ENCODE data around the gene FAM222A. TPM values are rescaled to one million over a fixed set of nuclear protein-coding genes. Genes with fewer than 3 reads are reported as not detected.

FAM222A gene
- total RNA-seq, 3 donors from 2014 or later (not counting 1 experiment from before 2014, with no cell fraction given) = 3.1 to 6.6 (median 4.0) TPM

- no peak for TF ChIP-seq CTCF (IDR thresholded peaks at IDR 0.05)
- Histone ChIP-seq H3K4me1 (ENCODE audit: control insufficient read depth, insufficient read depth, low read length) (peaks cover 5% of the 10 kb centered on the region), H3K27ac (ENCODE audit: low read length) (no peak overlapping the region), H3K9me3 (ENCODE audit: control insufficient read depth, insufficient read depth, low read length) (no peaks in the 10 kb centered on the region), H3K36me3 (ENCODE audit: control insufficient read depth, insufficient read depth, low read length) (no peaks in the 10 kb centered on the region), H3K4me3 (ENCODE audit: low read length) (no peak overlapping the region), H3K27me3 (ENCODE audit: control insufficient read depth, insufficient read depth, low read length) (no peaks in the 10 kb centered on the region)
- Mint-ChIP-seq H3K4me1 (peaks cover 0 to 4% of the 10 kb centered on the region in 2 donors), H3K27me3 (ENCODE audit: low read depth in 2 of 2) (peaks cover 0 to 3% of the 10 kb centered on the region in 2 donors), H3K36me3 (no peaks in the 10 kb centered on the region), H3K4me3 (no peak overlapping the region), H3K9me3 (no peaks in the 10 kb centered on the region), H3K27ac (no peak overlapping the region)
- intact Hi-C loops (cut with micrococcal nuclease) = no loop called here
- ATAC-seq = no peak
- WGBS (ENCODE audit: insufficient coverage) = 88% methylated on average over 4 of the region's 4 CpGs
- no peak for DNase-seq
These were observed 95.4 kb downstream of the FAM222A start for GRCh38 chr12:109808876-109809646.

GRCh38 chr12:109810954-109811623 is 97.5 kb downstream of the FAM222A start:
- H3K36me3 ChIP-seq (ENCODE audit: control insufficient read depth, insufficient read depth, low read length) = no peaks in the 10 kb centered on the region
- intact Hi-C loops (cut with micrococcal nuclease) = no loop called here

GRCh38 chr12:109811624-109811995 is 98.0 kb downstream of the FAM222A start:
- intact Hi-C loops (cut with micrococcal nuclease) = no loop called here
- Histone ChIP-seq H3K27me3 (ENCODE audit: control insufficient read depth, insufficient read depth, low read length) (no peaks in the 10 kb centered on the region), H3K27ac (ENCODE audit: low read length) (no peak overlapping the region), H3K9me3 (ENCODE audit: control insufficient read depth, insufficient read depth, low read length) (no peaks in the 10 kb centered on the region), H3K4me1 (ENCODE audit: control insufficient read depth, insufficient read depth, low read length) (no peaks in the 10 kb centered on the region), H3K4me3 (ENCODE audit: low read length) (no peak overlapping the region), H3K36me3 (ENCODE audit: control insufficient read depth, insufficient read depth, low read length) (no peaks in the 10 kb centered on the region)
- H3K4me3 Mint-ChIP-seq = no peak overlapping the region
- H3K36me3 Mint-ChIP-seq = no peaks in the 10 kb centered on the region
- no peaks in the 10 kb centered on the region for H3K27me3 Mint-ChIP-seq (ENCODE audit: low read depth in 2 of 2)
- no peak for DNase-seq
- no peaks in the 10 kb centered on the region for H3K4me1 Mint-ChIP-seq
- no peaks in the 10 kb centered on the region for H3K9me3 Mint-ChIP-seq
- WGBS (ENCODE audit: insufficient coverage) = 79% methylated on average over 5 of the region's 5 CpGs
- TF ChIP-seq CTCF (IDR thresholded peaks at IDR 0.05) = no peak
- ATAC-seq = no peak
- H3K27ac Mint-ChIP-seq = no peak overlapping the region

More at GRCh38 chr12:109810954-109811623, 97.5 kb downstream of the FAM222A start:
- Histone ChIP-seq H3K9me3 (ENCODE audit: control insufficient read depth, insufficient read depth, low read length) (no peaks in the 10 kb centered on the region), H3K27ac (ENCODE audit: low read length) (no peak overlapping the region), H3K27me3 (ENCODE audit: control insufficient read depth, insufficient read depth, low read length) (no peaks in the 10 kb centered on the region), H3K4me1 (ENCODE audit: control insufficient read depth, insufficient read depth, low read length) (no peaks in the 10 kb centered on the region), H3K4me3 (ENCODE audit: low read length) (no peak overlapping the region)
- WGBS (ENCODE audit: insufficient coverage) = 92% methylated on average over 10 of the region's 10 CpGs
- ATAC-seq (no peak), DNase-seq (no peak)
- Mint-ChIP-seq H3K27ac (no peak overlapping the region), H3K9me3 (no peaks in the 10 kb centered on the region), H3K36me3 (no peaks in the 10 kb centered on the region), H3K27me3 (ENCODE audit: low read depth in 2 of 2) (no peaks in the 10 kb centered on the region), H3K4me3 (no peak overlapping the region), H3K4me1 (no peaks in the 10 kb centered on the region)
- no peak for TF ChIP-seq CTCF (IDR thresholded peaks at IDR 0.05)

All from natural killer cell (primary cell).